Skin of body (tissue), 2 donors: ENCODE measurements around the gene ZG16B. TPM values are rescaled to one million over a fixed set of nuclear protein-coding genes. Genes with fewer than 3 reads are reported as not detected.

Experiments used
- DNase-seq: peaks from one replicate; lab custom pipeline; 2025; lab: John Stamatoyannopoulos, UW
- total RNA-seq: library from RNA; depleted of rRNA; stranded (reverse); fragments of >200 nt; gene quantifications from one replicate; pipeline ENCODE4 v1.2.3, GENCODE V29; 2014

Gene ZG16B, protein sequence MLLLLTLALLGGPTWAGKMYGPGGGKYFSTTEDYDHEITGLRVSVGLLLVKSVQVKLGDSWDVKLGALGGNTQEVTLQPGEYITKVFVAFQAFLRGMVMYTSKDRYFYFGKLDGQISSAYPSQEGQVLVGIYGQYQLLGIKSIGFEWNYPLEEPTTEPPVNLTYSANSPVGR
- total RNA-seq = 2.6 TPM

DNA sequence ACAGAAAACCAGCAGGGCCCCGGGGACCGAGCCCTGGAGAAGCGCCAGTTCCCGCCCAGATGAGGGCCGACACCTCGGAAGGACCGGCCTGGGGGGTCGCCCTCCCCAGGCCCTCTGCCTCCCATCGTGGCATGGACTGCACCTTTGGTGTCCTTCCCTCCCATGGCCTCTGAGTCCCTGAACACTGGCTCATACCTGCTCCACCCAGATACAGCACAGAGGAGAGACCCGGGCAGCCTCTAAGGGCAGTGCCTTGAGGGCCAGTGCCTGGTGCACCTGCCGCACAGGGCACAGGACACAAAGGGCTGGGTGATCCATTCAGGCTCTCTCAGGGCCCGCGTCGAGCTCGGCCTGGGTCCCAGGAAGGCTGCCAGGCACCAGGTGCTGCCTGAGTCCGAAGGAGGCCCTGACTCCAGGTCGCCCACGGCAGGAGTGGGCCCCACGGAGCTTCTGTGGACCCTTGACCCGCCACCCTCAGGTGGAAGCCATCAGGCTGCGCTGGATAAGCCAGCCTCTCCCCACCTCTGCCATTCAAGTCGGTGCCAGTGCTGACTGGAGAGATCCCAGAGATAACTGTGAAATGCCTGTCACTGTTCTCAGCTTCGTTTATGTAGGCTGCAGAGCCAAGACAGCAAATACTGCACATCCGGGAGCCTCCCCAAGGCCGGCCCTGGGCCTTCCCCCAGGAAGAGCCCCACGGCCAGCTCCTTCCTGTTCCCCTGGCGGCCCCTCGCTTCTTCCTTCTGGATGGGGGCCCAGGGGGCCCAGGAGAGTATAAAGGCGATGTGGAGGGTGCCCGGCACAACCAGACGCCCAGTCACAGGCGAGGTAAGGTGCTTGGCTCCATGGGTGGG is at the start of gene ZG16B:
Gene ZG16B (plus strand): TSS at position 803 of the 854 bp plus-strand sequence. CDS start 139 bp downstream, outside the sequence.
- DNase-seq = no peak

DNA sequence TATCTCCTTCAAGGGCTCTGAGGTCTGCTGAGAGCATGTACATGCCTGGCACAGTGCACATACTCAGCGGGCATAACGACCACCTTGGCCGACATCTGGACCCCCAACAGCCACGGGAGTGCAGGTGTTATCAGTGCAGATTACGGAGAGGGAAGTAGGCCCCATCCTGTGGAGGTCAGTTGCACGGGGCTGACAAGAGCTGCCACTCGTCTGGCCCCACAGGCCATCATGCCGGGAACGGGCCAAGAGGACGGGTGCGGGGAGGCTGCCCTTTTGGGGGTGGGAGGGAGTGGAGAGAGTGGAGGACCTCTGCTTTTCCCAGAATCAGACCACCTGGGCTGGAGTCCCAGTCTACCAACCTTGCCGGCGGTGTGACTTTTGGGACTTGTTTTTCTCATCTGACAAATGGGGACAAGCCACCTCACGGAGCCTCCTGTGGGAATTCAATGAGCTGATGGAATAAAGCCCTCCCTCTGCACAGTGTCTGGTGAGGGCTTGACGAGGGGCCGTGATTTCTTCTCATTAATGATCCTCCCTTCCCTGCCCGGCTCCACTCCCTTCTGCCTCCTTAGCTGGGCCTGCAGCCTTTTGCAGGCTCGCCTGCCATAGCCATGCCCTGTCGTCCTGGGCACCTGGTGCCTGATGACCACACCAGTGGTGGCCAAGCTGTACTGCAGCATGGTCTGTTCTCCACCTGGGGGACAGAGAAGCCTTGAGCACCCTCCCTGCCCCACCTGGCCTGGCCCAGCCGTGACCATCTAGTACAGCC is 47.3 kb upstream of the ZG16B start:
- DNase-seq = no peak

DNA sequence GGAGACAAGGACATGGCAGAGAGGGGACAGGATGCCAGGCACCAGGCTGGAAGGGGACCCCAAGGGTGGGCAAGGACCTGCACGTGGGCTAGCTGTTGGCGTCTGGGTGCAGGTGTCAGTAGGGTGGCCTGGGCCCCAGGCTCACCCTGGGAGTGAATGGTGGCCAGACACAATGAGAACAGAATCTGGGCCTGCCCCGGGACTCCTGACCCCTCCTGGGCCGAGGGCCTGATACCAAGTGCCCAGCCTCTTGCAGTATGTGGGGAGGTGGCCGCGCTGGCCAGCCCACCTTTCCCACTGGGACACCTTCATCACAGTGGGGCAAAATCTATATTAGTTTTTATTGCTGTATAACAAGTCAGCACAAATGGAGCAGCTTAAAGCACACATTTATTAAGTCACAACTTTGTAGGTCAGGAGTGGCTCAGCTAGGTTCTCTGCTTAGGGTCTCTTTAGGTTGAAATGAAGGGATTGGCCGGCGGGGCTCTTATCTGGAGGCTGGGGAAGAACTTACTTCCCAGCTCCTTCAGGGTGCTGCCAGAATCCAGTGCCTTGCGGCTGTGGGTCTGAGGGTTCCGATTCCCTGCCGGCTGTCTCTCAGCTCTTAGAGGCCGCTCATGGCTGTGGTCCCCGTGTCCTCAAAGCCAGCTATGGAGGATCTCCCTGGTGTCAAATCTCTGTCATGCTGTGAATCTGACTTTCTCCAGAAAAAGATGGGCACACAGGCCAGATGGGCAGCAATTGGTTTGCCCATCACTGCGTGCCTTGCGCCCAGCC is 46.3 kb upstream of the ZG16B start:
- no peak for DNase-seq

DNA sequence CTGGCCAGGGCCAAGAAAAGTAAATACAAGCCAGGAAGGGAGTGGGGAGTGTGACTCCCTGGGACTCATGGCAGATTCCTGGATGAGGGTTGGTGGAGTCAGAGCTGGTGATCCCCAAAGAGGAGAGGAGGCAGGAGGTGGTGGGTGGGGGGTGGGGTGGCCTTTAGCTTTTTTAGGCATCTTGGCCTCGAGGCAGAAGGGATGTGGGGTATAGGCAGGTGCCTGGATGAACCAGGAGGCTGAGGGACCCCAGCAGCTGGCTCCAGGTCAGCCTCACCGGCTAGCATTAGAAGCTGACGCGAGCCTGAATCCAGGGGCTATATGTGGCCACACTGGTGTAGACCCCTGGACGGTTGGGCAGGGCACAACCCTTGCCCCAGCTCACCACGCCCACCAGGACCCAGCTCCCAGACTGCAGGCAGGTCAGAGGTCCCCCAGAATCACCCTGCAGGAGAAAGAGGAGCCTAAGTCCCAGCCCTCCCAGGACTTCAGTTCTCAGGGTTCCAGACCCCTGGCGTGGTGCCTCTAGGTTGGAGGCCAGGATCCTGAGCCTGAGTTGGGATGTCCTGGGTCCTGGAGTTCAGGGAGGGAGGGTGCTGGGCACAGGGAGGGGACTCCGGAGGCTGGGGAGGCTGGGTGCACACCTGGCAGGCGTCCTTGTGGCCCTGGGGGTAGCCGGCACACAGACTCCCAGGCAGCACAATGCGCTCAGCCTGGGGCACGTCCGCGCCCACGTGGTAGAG is 45.6 kb upstream of the ZG16B start:
- no peak for DNase-seq

DNA sequence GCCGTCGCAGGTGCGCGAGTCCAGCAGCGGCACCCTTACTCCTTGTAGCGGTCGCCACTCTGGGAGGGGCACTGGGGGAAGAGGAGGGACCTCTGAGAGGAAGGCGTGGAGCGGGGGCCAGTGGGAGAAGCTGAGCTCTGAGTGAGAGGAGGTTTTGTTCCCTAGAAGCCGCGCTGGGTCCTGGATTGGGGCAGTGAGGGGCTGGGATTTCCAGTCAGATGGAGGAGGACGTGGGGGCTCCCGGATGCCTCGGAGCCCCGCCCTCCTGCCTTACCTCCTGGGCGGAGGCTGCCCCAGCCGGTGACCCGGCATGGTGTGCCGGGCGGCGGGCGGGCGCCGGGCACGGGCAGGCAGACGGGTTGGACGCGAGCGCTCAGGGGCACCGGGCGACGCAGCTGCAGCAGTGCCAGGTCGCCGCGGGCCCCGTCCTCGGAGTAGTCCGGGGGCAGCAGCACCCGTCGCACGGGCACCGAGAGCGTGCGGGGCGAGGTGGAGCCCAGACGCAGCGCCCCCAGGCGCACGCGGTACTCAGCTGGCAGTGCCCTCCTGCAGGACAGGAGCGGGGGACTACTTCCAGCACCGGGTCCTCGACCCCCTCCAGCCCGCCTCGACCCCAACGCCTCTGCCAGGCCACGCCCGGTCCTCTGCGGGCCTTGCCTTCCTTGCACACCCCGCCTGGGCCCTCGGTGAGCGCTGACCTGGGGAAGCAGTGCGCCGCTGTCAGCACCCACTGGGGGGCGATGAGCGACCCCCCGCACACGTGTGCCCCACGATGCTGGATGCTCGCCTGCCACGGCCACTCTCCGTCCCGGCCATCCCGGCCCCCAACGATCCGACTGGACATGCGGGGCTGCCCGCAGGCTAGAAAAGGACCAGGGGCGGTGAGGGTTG is 44.8 kb upstream of the ZG16B start:
- no peak for DNase-seq

DNA sequence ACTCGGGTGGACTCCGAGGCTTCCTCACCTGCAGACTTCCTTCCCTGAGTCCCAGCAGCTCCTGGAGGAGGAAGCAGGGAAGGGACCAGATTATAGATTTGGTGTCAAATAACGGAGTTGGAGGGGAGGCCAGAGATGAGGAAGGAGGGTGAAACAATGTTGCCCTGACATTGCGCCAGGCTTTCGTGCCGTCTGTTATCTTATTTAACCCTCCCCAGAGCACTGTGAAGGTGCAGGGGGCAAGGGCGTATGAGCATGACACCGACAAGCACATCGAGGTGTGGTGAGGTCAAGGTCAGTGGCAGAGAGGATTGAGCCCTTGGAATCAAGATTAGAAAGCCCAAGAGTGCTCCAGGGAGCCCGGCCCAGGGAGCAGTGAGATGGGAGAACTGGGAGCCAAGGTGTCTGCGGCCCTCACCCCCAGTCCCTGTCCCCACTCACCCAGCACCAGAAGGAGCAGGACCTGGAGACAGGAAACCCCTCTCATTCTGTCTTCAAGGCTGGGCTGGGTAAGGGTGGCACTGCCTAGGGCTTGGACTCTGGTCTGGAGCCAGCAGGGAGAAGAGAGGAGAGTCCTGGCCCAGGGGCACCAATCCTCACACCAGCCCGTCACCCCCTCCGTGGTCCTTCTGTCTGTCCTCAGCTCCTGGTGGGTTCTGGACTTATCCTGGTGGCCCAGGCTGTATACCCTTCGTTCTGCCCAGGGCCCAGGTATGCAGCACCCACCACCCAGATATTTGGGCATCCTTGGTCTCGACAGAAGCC is 43.9 kb upstream of the ZG16B start:
- DNase-seq = no peak

DNA sequence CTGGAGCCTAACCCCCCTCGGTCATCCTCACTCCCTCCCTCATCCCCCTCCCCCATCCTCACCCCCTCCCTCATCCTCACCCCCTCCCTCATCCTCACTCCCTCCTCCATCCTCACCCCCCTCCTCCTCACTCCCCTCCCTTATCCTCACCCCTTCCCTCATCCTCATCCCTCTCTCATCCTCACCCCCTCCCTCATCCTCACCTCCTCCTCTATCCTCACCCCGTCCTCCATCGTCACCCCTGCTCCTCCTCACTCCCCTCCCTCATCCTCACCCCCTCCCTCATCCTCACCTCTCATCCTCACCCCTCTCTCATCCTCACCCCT is 43.3 kb upstream of the ZG16B start:
- no peak for DNase-seq

DNA sequence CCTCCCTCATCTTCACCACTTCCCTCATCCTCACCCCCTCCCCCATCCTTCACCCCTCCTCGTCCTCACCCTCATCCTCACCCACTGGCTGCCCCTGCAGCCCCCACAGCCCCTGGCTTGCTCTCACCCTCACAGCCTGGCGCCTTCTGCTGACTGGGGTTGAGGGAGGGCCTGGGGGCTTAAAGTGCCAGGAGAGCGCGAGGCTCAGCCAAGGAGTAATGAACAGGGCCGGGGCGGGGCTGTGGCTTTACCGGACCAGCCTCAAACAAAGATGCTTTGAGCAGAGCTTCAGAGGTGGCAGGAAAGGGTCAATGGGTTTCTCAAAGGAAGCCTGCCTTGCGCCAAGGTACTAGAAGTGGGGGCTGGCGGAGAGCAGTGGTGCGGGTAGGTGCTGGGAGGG is 42.7 kb upstream of the ZG16B start, which contains the start of gene PRSS33:
Gene PRSS33 (minus strand): TSS at position 155 of the 400 bp plus-strand sequence. CDS start 1,013 bp downstream, outside the sequence.
- DNase-seq = no peak

DNA sequence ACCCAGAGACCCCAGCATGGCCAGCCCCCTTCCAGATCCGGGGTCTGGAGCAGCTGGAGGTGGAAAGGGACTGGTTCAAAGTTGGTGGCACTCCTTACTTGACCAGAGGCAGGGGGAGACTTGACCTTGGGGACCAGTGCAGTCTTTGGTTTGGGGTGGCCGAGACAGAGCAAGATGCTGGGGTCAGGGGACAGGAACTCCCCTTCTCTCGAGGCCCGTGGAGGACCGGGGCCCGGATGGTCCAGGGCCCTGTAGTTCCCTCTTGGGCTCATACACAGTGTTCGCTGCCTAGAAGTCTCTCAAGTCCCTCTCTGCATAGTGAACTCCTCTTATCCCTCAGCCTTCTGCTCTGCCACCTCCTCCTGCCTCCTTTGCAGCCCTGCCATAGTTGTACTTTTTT is 42.1 kb upstream of the ZG16B start:
- no peak for DNase-seq

DNA sequence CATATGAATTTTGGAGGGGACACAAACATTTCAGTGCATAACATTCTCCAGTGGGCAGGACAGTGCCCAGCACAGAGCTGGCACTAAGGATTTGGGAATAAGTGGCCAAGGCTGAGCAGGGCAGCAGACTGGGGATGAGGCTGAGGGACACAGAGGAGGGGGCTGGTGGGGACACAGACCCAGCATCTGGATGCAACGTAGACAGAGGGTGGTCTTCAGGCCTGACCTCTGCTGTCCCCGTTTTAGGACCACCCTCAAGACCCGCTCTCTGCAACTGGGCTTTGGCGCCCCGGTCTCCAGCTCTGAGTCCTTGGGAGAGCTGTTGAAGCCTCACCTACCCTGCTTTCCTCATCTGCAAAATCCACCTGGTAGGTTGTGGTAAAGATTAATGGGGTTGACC is 39.5 kb upstream of the ZG16B start:
- DNase-seq = no peak

DNA sequence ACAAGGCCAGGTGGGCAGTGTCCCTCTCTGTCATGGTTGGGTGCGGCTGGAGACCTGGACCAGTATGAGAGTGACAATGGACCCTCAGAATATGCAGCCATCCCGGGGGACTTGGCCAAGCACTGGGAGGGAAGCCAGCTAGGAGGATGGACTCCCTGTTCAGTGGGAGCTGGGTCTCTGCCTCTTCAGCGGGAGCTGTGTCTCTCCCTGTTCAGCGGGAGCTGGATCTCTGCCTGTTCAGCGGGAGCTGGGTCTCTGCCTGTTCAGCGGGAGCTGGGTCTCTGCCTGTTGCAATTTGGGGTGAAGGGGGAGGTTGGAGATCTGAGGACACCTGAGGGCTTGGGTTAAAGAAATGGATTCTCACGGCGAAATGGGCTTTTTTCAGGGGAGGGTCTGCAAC is 38.9 kb upstream of the ZG16B start:
- no peak for DNase-seq

DNA sequence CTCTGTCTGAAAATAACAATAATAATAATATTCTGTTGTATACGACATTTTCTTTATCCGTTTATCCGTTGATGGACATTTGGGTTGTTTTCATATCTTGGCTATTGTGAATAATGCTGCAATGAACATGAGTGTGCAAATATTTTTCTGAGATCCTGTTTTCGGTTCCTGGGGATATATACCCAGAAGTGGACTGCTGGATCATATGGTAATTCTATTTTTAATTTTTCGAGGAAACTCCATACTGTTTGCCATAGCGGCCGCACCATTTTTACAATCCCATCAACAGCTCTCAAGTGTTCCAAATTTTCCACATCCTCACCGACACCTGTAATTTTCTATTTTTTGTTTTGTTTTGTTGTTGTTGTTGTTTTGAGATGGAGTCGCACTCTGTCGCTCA is 37.2 kb upstream of the ZG16B start:
- DNase-seq = no peak

DNA sequence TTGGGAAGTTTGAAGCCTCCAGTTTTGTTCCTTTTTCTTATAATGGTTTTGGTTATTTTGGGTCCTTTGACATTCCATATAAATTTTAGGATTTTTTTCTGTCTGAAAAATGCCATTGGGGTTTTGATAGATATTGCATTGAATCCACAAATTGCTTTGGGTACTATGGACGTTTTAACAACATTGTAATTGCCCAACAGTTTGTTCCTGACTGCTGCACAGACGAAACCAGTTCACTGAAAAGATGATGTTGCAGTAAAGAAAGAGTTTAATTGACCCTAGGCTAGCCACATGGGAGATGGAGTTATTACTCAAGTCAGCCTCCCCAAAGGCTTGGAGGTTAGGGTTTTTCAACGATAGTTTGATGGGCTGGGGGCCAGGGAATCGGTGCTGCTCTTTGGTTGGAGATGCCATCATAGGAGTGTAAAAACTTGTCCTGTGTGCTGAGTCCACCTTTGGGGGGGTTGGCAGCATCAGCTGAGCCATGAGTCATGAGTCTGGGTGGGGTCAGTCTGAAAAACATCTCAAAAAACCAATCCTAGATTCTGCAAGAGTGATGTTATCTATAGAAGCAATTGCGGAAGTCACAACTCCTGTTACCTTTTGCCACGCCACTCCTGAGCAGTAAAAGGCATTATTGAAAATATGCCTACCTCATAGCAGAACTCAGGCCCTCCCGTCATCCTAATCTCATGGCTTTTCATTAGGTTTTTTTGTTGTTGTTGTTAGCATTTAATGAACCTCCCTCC is 34.5 kb upstream of the ZG16B start:
- no peak for DNase-seq

DNA sequence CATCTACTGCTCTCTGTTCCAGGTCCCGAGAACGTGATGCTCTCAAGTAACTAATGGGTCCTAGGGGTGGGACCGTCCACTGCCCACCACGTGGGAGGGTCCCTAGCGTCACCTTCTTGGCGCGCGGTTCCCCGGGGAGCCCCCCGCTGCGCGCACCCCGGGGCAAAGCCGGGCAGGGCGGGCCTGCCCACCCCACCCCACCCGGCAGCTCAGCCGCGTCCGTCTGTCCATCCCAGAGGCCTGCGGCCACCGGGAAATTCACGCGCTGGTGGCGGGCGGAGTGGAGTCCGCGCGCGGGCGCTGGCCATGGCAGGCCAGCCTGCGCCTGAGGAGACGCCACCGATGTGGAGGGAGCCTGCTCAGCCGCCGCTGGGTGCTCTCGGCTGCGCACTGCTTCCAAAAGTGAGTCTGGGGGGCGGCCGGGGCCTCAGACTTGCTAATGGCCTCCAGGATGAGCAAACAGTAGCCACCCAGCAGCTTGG is 31.3 kb upstream of the ZG16B start:
- no peak for DNase-seq

DNA sequence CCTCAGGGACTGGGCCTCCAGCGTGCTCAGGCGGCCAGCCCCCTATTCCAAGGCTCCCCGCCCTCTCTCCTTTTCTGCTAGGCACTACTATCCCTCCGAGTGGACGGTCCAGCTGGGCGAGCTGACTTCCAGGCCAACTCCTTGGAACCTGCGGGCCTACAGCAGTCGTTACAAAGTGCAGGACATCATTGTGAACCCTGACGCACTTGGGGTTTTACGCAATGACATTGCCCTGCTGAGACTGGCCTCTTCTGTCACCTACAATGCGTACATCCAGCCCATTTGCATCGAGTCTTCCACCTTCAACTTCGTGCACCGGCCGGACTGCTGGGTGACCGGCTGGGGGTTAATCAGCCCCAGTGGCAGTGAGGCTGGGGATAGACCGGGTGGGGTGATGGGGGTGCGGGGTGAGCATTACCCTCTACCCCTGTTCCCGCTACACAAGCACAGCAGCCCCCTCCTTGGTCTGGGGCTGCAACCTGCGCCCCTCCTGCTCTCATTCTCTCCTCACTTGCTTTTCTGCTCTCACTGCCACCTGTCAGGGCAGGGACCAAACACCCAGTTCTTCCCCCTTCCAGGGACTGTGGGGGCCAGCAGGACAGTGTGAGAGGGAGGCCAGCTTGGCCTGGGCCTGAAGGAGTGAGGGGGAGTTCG is 30.8 kb upstream of the ZG16B start:
- no peak for DNase-seq

DNA sequence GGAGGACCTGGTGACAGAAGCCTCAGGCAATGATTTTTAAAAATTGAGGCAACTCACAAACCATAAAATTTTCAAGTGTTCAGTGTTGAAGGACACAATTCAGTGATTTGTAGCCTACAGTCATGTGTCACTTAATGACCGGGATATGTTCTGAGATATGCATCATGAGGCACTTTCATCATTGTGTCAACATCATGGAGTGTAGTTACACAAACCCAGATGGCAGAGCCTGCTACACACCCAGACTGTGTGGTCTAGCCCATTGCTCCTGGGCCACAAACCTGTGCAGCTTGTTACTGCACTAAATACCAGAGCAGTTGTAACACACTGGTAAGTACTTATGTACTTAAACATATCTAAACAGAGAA is 30.3 kb upstream of the ZG16B start:
- DNase-seq = no peak

DNA sequence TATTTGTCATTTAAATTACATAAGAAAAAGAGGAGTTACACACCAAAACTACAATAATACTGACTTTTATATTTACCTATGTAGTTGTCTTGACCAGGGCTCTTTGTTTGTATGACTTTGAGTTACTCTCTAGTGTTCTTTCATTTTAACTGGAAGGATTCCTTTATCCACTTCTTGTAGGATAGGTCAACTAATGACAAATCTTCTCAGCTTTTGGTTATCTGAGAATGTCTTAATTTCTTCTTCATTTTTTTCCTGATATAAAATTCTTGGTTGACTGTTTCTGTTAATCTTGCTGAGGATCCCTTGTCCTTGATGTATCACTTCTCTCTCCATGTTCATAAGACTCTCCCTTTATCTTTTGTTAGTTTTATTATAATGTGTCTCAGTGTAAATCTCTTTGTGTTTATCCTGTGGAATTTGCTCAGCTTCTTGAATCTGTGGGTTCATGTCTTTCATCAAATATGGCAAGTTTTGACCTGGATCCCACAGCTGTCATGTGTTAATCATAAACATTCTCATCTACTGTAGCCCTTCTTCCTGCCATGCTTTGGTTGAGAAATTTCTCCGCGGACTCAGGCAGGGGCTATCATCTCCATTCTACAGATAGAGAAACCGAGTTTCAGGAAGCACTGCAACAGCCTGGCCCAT is 26.4 kb upstream of the ZG16B start:
- no peak for DNase-seq
